HAP-1 (cell line): ENCODE measurements around the gene RBM15B.

Source experiments
- DNase-seq, 2 experiments: peaks; one replicate each; pipeline ENCODE4 v3.0.0-alpha.2; 2016 to 2020; ENCODE audit warnings: low spot score in 2 of 2
- H3K27me3 ChIP-seq: fragments of 250-450 bp; sonication (Bioruptor Pico); 2 replicates; pipeline ENCODE4 v1.5.1; 2020; ENCODE audit warnings: low read depth, mild to moderate bottlenecking, moderate library complexity
- H3K36me3 ChIP-seq: fragments of 250-450 bp; sonication (Bioruptor Pico); replicated peaks from 2 replicates; pipeline ENCODE4 v1.5.1; 2020; ENCODE audit warnings: mild to moderate bottlenecking
- H3K4me1 ChIP-seq: fragments of 250-450 bp; sonication (Bioruptor Pico); 2 replicates; pipeline ENCODE4 v1.5.1; 2020; ENCODE audit warnings: mild to moderate bottlenecking
- H3K4me3 ChIP-seq: fragments of 250-450 bp; sonication (Bioruptor Pico); 2 replicates; pipeline ENCODE4 v1.5.1; 2020; ENCODE audit warnings: mild to moderate bottlenecking, moderate library complexity
- H3K9me3 ChIP-seq: fragments of 250-450 bp; sonication (Bioruptor Pico); 2 replicates; pipeline ENCODE4 v1.5.1; 2020; ENCODE audit warnings: mild to moderate bottlenecking, moderate library complexity
- in situ Hi-C: fragments of 300-500 bp; cut with MboI; formaldehyde crosslinking; loops from 3 replicates; pipeline ENCODE4 v1.14.3; 2020; ENCODE audit warnings: low sequenced_read_pairs, inconsistent platforms, mixed read lengths

The RBM15B gene

GRCh38 chr3:51390246-51391074, 625 bp upstream of the RBM15B start:
- Histone ChIP-seq H3K36me3 (peaks cover 82% of the 10 kb centered on the region), H3K4me1 (peaks cover 14% of the 10 kb centered on the region), H3K27me3 (no peaks in the 10 kb centered on the region), H3K4me3 (peak overlapping the region; percentile 30), H3K9me3 (peaks cover 6% of the 10 kb centered on the region; the same call in 1 of the 2 replicates)
- DNase-seq = no peak
- in situ Hi-C loops = no loop called here

GRCh38 chr3:51391566-51392354, 675 bp downstream of the RBM15B start:
- no peak for DNase-seq
- peaks cover 85% of the 10 kb centered on the region for H3K36me3 ChIP-seq
- H3K9me3 ChIP-seq = peaks cover 6% of the 10 kb centered on the region; the same call in 1 of the 2 replicates
- peak overlapping the region; percentile 35 for H3K4me3 ChIP-seq
- H3K4me1 ChIP-seq = peaks cover 8% of the 10 kb centered on the region
- in situ Hi-C loops = no loop called here
- no peaks in the 10 kb centered on the region for H3K27me3 ChIP-seq

GRCh38 chr3:51392355-51393133, 1.5 kb downstream of the RBM15B start:
- peaks cover 86% of the 10 kb centered on the region for H3K36me3 ChIP-seq
- DNase-seq = no peak
- H3K9me3 ChIP-seq = peaks cover 6% of the 10 kb centered on the region; the same call in 1 of the 2 replicates
- no peaks in the 10 kb centered on the region for H3K27me3 ChIP-seq
- in situ Hi-C loops = no loop called here
- H3K4me1 ChIP-seq = peaks cover 6% of the 10 kb centered on the region
- no peak overlapping the region for H3K4me3 ChIP-seq

GRCh38 chr3:51393134-51393495, 2.0 kb downstream of the RBM15B start:
- Histone ChIP-seq H3K9me3 (peaks cover 6% of the 10 kb centered on the region; the same call in 1 of the 2 replicates), H3K4me3 (no peak overlapping the region), H3K36me3 (peaks cover 86% of the 10 kb centered on the region), H3K27me3 (no peaks in the 10 kb centered on the region), H3K4me1 (peaks cover 6% of the 10 kb centered on the region)
- DNase-seq = no peak
- in situ Hi-C loops = no loop called here

- peaks cover 6% of the 10 kb centered on the region; the same call in 1 of the 2 replicates for H3K9me3 ChIP-seq
- H3K4me3 ChIP-seq = no peak overlapping the region
- H3K36me3 ChIP-seq = peaks cover 86% of the 10 kb centered on the region
- no peak for DNase-seq
- peaks cover 6% of the 10 kb centered on the region for H3K4me1 ChIP-seq
- in situ Hi-C loops = no loop called here
- H3K27me3 ChIP-seq = no peaks in the 10 kb centered on the region
These were observed 2.5 kb downstream of the RBM15B start for GRCh38 chr3:51393564-51393963.

GRCh38 chr3:51394541-51394940, 3.5 kb downstream of the RBM15B start:
- Histone ChIP-seq H3K4me1 (peaks cover 6% of the 10 kb centered on the region), H3K36me3 (peaks cover 82% of the 10 kb centered on the region)
- in situ Hi-C loops = no loop called here

GRCh38 chr3:51395493-51396213, 4.6 kb downstream of the RBM15B start:
- Histone ChIP-seq H3K9me3 (peaks cover 6% of the 10 kb centered on the region; the same call in 1 of the 2 replicates), H3K4me3 (no peak overlapping the region), H3K36me3 (peaks cover 82% of the 10 kb centered on the region), H3K4me1 (peaks cover 4% of the 10 kb centered on the region), H3K27me3 (no peaks in the 10 kb centered on the region)
- DNase-seq = no peak
- in situ Hi-C loops = no loop called here

More at GRCh38 chr3:51394541-51394940, 3.5 kb downstream of the RBM15B start:
- Histone ChIP-seq H3K27me3 (no peaks in the 10 kb centered on the region), H3K4me3 (no peak overlapping the region), H3K9me3 (peaks cover 6% of the 10 kb centered on the region; the same call in 1 of the 2 replicates)
- DNase-seq = no peak

GRCh38 chr3:51396401-51396800, 5.3 kb downstream of the RBM15B start:
- DNase-seq = no peak
- Histone ChIP-seq H3K4me3 (no peak overlapping the region), H3K36me3 (peaks cover 82% of the 10 kb centered on the region), H3K4me1 (peaks cover 3% of the 10 kb centered on the region), H3K9me3 (peaks cover 6% of the 10 kb centered on the region; the same call in 1 of the 2 replicates), H3K27me3 (no peaks in the 10 kb centered on the region)
- in situ Hi-C loops = no loop called here

- no peak overlapping the region for H3K4me3 ChIP-seq
- in situ Hi-C loops = no loop called here
- H3K36me3 ChIP-seq = peaks cover 75% of the 10 kb centered on the region
- H3K27me3 ChIP-seq = no peaks in the 10 kb centered on the region
- no peak for DNase-seq
- no peaks in the 10 kb centered on the region; the same call in 1 of the 2 replicates for H3K4me1 ChIP-seq
- H3K9me3 ChIP-seq = peaks cover 4% of the 10 kb centered on the region; the same call in 1 of the 2 replicates
These were observed 6.3 kb downstream of the RBM15B start for GRCh38 chr3:51397392-51397791.

- in situ Hi-C loops = no loop called here
- peaks cover 68% of the 10 kb centered on the region for H3K36me3 ChIP-seq
- no peak for DNase-seq
- H3K4me1 ChIP-seq = no peaks in the 10 kb centered on the region
- H3K9me3 ChIP-seq = no peaks in the 10 kb centered on the region
- no peak overlapping the region for H3K4me3 ChIP-seq
- H3K27me3 ChIP-seq = no peaks in the 10 kb centered on the region
These were observed 7.7 kb downstream of the RBM15B start for GRCh38 chr3:51398595-51399310.

- in situ Hi-C loops = no loop called here
- Histone ChIP-seq H3K4me1 (no peaks in the 10 kb centered on the region), H3K4me3 (no peak overlapping the region), H3K9me3 (no peaks in the 10 kb centered on the region), H3K27me3 (no peaks in the 10 kb centered on the region), H3K36me3 (peaks cover 65% of the 10 kb centered on the region)
- no peak for DNase-seq
These were observed 9.1 kb downstream of the RBM15B start for GRCh38 chr3:51400166-51400565.

GRCh38 chr3:51401735-51402134, 10.7 kb downstream of the RBM15B start:
- DNase-seq = no peak

More at GRCh38 chr3:51401735-51402134, 10.7 kb downstream of the RBM15B start:
- Histone ChIP-seq H3K36me3 (peaks cover 55% of the 10 kb centered on the region), H3K4me3 (no peak overlapping the region), H3K27me3 (no peaks in the 10 kb centered on the region), H3K9me3 (no peaks in the 10 kb centered on the region), H3K4me1 (no peaks in the 10 kb centered on the region)
- in situ Hi-C loops = no loop called here
